Thymus (tissue), 11 donors: ENCODE results near the gene CPA4. TPM values are rescaled to one million over a fixed set of nuclear protein-coding genes. Genes with fewer than 3 reads are reported as not detected.
A peak's percentile ranks its signal among the peaks of the same experiment; 100 is the strongest.

Experiments
- DNase-seq, 9 donors: peaks; one replicate each; pipeline ENCODE4 v3.0.0-alpha.2; 2013; ENCODE audit warnings: low spot score in 9 of 9, low read depth in 6 of 9, missing footprints in 1 of 9
- H3K27ac ChIP-seq, 2 donors: one replicate each; pipeline ENCODE4 v1.5.1; 2013; ENCODE audit warnings: control low read depth in 1 of 2, low read depth in 1 of 2, low read length in 1 of 2, mild to moderate bottlenecking in 1 of 2, moderate library complexity in 1 of 2
- H3K27me3 ChIP-seq, 2 donors: one replicate each; pipeline ENCODE4 v1.5.1; 2013; ENCODE audit warnings: low read length in 1 of 2; ENCODE audit not compliant: control insufficient read depth in 2 of 2, insufficient read depth in 1 of 2
- H3K36me3 ChIP-seq, 2 donors: one replicate each; pipeline ENCODE4 v1.5.1; 2013; ENCODE audit warnings: low read length in 1 of 2, mild to moderate bottlenecking in 1 of 2, moderate library complexity in 1 of 2; ENCODE audit not compliant: control insufficient read depth in 2 of 2, insufficient read depth in 2 of 2
- H3K4me1 ChIP-seq, 2 donors: one replicate each; pipeline ENCODE4 v1.5.1; 2013; ENCODE audit warnings: low read length in 2 of 2; ENCODE audit not compliant: control insufficient read depth in 2 of 2, insufficient read depth in 2 of 2
- H3K4me3 ChIP-seq, 2 donors: one replicate each; pipeline ENCODE4 v1.5.1; 2013; ENCODE audit warnings: low read length in 2 of 2, control low read depth in 1 of 2, mild to moderate bottlenecking in 1 of 2
- H3K9me3 ChIP-seq, 2 donors: one replicate each; pipeline ENCODE4 v1.5.1; 2013; ENCODE audit warnings: low read length in 1 of 2, mild to moderate bottlenecking in 1 of 2; ENCODE audit not compliant: control insufficient read depth in 2 of 2, insufficient read depth in 1 of 2
- WGBS: extraction: QIAGEN DNeasy Blood & Tissue Kit; methylation state at CpG from one replicate; pipeline ENCODE4 v1.1.7; 2013; 5-methylcytosine and 5-hydroxymethylcytosine counted together
- polyA plus RNA-seq: library from polyadenylated mRNA; stranded (reverse); fragments of 200-250 nt; gene quantifications from one replicate; pipeline ENCODE4 v1.2.3, GENCODE V29; 2013
- total RNA-seq: library from RNA; stranded (reverse); fragments of 120-200 nt; gene quantifications from one replicate; pipeline ENCODE4 v1.2.4, GENCODE V29; 2013
- donor health status: healthy.

CPA4 gene
- total and polyA plus RNA-seq, 2 donors = 0.96 to 0.99 TPM

GRCh38 chr7:130273933-130274255, 19.1 kb upstream of the CPA4 start:
- Histone ChIP-seq H3K4me3 (peak overlapping the region in 1 of 2 donors; percentile 29), H3K36me3 (no peaks in the 10 kb centered on the region), H3K27ac (peak overlapping the region in 1 of 2 donors; percentile 86), H3K27me3 (no peaks in the 10 kb centered on the region), H3K4me1 (peaks cover 0 to 46% of the 10 kb centered on the region in 2 donors), H3K9me3 (no peaks in the 10 kb centered on the region)
- no peak for DNase-seq
- 66% methylated on average over 11 of the region's 11 CpGs for WGBS

- no peaks in the 10 kb centered on the region for H3K27me3 ChIP-seq
- H3K4me1 ChIP-seq = peaks cover 0 to 46% of the 10 kb centered on the region in 2 donors
- 96% methylated on average over 1 of the region's 1 CpG for WGBS
- H3K36me3 ChIP-seq = no peaks in the 10 kb centered on the region
- H3K9me3 ChIP-seq = no peaks in the 10 kb centered on the region
- DNase-seq = no peak
- no peak overlapping the region for H3K4me3 ChIP-seq
- peak overlapping the region in 1 of 2 donors; percentile 86 for H3K27ac ChIP-seq
Observed at GRCh38 chr7:130274296-130274695, 18.7 kb upstream of the CPA4 start.

GRCh38 chr7:130274983-130275591, 17.9 kb upstream of the CPA4 start:
- DNase-seq = no peak
- Histone ChIP-seq H3K27ac (peak overlapping the region in 1 of 2 donors; percentile 60), H3K4me3 (no peak overlapping the region), H3K27me3 (no peaks in the 10 kb centered on the region), H3K4me1 (peaks cover 0 to 39% of the 10 kb centered on the region in 2 donors), H3K9me3 (no peaks in the 10 kb centered on the region), H3K36me3 (no peaks in the 10 kb centered on the region)
- WGBS = 96% methylated on average over 11 of the region's 11 CpGs

- 75% methylated on average over 5 of the region's 5 CpGs for WGBS
Observed at GRCh38 chr7:130275826-130276297, 17.1 kb upstream of the CPA4 start.

GRCh38 chr7:130276796-130277762, 15.9 kb upstream of the CPA4 start:
- no peaks in the 10 kb centered on the region for H3K9me3 ChIP-seq
- H3K27me3 ChIP-seq = no peaks in the 10 kb centered on the region
- peaks cover 0 to 27% of the 10 kb centered on the region in 2 donors for H3K4me1 ChIP-seq
- no peak for DNase-seq
- no peak overlapping the region for H3K4me3 ChIP-seq
- WGBS = 96% methylated on average over 10 of the region's 10 CpGs
- no peak overlapping the region for H3K27ac ChIP-seq
- H3K36me3 ChIP-seq = no peaks in the 10 kb centered on the region

More at GRCh38 chr7:130275826-130276297, 17.1 kb upstream of the CPA4 start:
- DNase-seq = no peak
- H3K36me3 ChIP-seq = no peaks in the 10 kb centered on the region
- H3K9me3 ChIP-seq = no peaks in the 10 kb centered on the region
- H3K4me3 ChIP-seq = no peak overlapping the region
- no peak overlapping the region for H3K27ac ChIP-seq
- peaks cover 0 to 37% of the 10 kb centered on the region in 2 donors for H3K4me1 ChIP-seq
- no peaks in the 10 kb centered on the region for H3K27me3 ChIP-seq

- Histone ChIP-seq H3K9me3 (no peaks in the 10 kb centered on the region), H3K27me3 (no peaks in the 10 kb centered on the region), H3K27ac (peak overlapping the region in 1 of 2 donors; percentile 58), H3K36me3 (no peaks in the 10 kb centered on the region), H3K4me1 (peaks cover 0 to 18% of the 10 kb centered on the region in 2 donors), H3K4me3 (no peak overlapping the region)
- peak in 1 of 9 donors; percentile 29 for DNase-seq
- 92% methylated on average over 15 of the region's 15 CpGs for WGBS
Observed at GRCh38 chr7:130277763-130278643, 15.0 kb upstream of the CPA4 start.

GRCh38 chr7:130278860-130279259, 14.1 kb upstream of the CPA4 start:
- H3K27me3 ChIP-seq = no peaks in the 10 kb centered on the region
- peaks cover 0 to 12% of the 10 kb centered on the region in 2 donors for H3K4me1 ChIP-seq
- no peaks in the 10 kb centered on the region for H3K36me3 ChIP-seq
- H3K27ac ChIP-seq = peak overlapping the region in 1 of 2 donors; percentile 57
- no peaks in the 10 kb centered on the region for H3K9me3 ChIP-seq
- DNase-seq = no peak
- no peak overlapping the region for H3K4me3 ChIP-seq

- no peaks in the 10 kb centered on the region for H3K27me3 ChIP-seq
- peaks cover 0 to 10% of the 10 kb centered on the region in 2 donors for H3K4me1 ChIP-seq
- no peaks in the 10 kb centered on the region for H3K9me3 ChIP-seq
- no peaks in the 10 kb centered on the region for H3K36me3 ChIP-seq
- DNase-seq = no peak
- no peak overlapping the region for H3K4me3 ChIP-seq
- WGBS = 91% methylated on average over 2 of the region's 2 CpGs
- peak overlapping the region in 1 of 2 donors; percentile 40 for H3K27ac ChIP-seq
Observed at GRCh38 chr7:130279286-130279685, 13.7 kb upstream of the CPA4 start.
